D721Med (cell line): ENCODE results near the gene TRAPPC14.
"Not testable (repeated sequence)": the region's sequence is repeated elsewhere in the genome, so short reads cannot be mapped to it uniquely, and the experiment has no call there.

Experiments used
- DNase-seq: peaks from one replicate; pipeline ENCODE4 v3.0.0; 2011; ENCODE audit warnings: low spot score; ENCODE audit not compliant: insufficient read length
- FAIRE-seq: peaks from 2 replicates; lab custom pipeline; 2011; peaks lifted over from hg19 to GRCh38; lab: Jason Lieb, UNC
- CTCF ChIP-seq: IDR thresholded peaks from 2 replicates; pipeline ENCODE4 v1.5.1; 2012; ENCODE audit warnings: mild to moderate bottlenecking, control low read depth; ENCODE audit not compliant: insufficient read depth; ENCODE audit errors: missing control alignments

TRAPPC14 gene

GRCh38 chr7:100158229-100159098 lies at the start of gene TRAPPC14:
Gene TRAPPC14 (minus strand): TSS chr7:100158723. CDS start chr7:100158499, 224 bp downstream.
- no peak for TF ChIP-seq CTCF
- DNase-seq (peak; percentile 99), FAIRE-seq (no peak)

- TF ChIP-seq CTCF, result no peak
- no peak for FAIRE-seq
- no peak for DNase-seq
Measured at GRCh38 chr7:100204454-100204853, 45.9 kb upstream of the TRAPPC14 start.

GRCh38 chr7:100200693-100201092 lies 42.2 kb upstream of the TRAPPC14 start:
- DNase-seq, result no peak
- FAIRE-seq, result no peak
- no peak for TF ChIP-seq CTCF

- no peak for TF ChIP-seq CTCF
- FAIRE-seq (no peak), DNase-seq (no peak)
Measured at GRCh38 chr7:100198266-100198665, 39.7 kb upstream of the TRAPPC14 start.

DNA sequence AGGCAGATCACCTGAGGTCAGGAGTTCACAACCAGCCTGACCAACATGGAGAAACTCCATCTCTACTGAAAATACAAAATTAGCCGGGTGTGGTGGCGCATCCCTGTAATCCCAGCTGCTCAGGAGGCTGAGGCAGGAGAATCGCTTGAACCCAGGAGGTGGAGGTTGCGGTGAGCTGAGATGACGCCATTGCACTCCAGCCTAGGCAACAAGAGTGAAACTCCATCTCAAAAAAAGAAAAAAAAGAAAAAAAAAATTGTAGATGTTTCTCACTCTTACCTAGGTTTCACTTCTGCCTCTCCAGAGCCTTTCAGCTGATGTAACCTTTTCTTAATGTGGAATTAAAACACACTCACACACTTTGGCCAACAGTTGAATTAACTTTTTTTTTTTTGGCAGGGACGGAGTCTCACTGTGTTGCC lies 37.4 kb upstream of the TRAPPC14 start:
- FAIRE-seq, DNase-seq: not testable (repeated sequence)

DNA sequence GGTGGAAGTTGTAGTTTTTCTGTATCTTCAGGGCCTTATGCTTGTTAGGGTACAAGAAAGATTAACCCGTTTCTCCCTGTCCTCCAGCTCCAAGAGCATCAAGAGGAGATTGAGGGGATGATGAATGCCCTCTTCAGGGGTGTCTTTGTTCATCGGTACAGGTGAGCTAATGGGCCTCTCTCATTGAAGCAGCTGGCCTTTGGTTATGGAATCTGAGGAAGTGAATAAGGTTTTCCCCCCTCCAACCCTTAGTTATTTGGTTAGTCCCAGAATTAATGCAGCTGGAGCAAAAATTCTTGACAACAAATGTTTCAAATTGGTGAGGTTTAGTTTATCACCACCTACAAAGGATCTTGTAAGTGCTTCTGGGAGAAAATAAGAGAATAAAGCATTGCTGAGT lies 36.7 kb upstream of the TRAPPC14 start:
- no peak for DNase-seq

GRCh38 chr7:100192969-100193368 lies 34.4 kb upstream of the TRAPPC14 start:
- TF ChIP-seq CTCF, result no peak
- DNase-seq (no peak), FAIRE-seq (no peak)

More for the DNA sequence above, 36.7 kb upstream of the TRAPPC14 start:
- no peak for TF ChIP-seq CTCF
- FAIRE-seq, result no peak

DNA sequence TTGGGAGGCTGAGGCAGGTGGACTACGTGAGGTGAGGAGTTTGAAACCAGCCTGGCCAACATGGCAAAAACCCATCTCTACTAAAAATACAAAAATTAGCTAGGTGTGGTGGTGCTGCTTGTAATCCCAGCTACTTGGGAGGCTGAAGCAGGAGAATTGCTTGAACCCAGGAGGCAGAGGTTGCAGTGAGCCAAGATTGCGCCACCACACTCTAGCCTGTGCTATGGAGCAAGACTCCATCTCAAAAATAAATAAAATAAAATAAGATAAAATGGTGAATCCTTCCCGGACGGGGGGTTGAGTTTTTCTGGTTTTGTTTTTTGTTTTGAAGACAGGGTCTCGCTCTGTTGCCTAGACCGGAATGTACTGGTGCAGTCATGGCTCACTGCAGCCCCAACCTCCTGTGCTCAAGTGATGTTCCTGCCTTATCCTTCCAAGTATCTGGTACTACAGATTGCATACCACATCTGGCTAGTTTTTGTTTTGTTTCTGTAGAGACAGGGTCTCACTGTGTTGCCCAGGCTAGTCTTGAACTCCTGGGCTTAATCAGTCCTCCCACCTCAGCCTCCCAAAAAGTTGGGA lies 33.8 kb upstream of the TRAPPC14 start:
- DNase-seq, FAIRE-seq: not testable (repeated sequence)
